GM21423 (cell line): ENCODE data around the gene HSPE1.
"Not testable (repeated sequence)": the region's sequence is repeated elsewhere in the genome, so short reads cannot be mapped to it uniquely, and the experiment has no call there.

Experiments used
- ATAC-seq: cut with Tn5 transposase; IDR thresholded peaks from one replicate; pipeline ENCODE4 v1.9.1; 2021; ENCODE audit warnings: mild to moderate bottlenecking, moderate library complexity; ENCODE audit not compliant: unreplicated experiment

HSPE1 gene

GRCh38 chr2:197498235-197498936, 1.8 kb upstream of the HSPE1 start:
- ATAC-seq = no peak

GRCh38 chr2:197498937-197499593, 1.1 kb upstream of the HSPE1 start:
- peak; percentile 23 for ATAC-seq

- peak; percentile 2 for ATAC-seq
Measured at GRCh38 chr2:197500503-197501131, 438 bp downstream of the HSPE1 start.

GRCh38 chr2:197502201-197502600, 2.0 kb downstream of the HSPE1 start:
- no peak for ATAC-seq

- ATAC-seq = no peak
Measured at GRCh38 chr2:197502685-197503084, 2.5 kb downstream of the HSPE1 start.

- ATAC-seq = no peak
Measured at GRCh38 chr2:197504000-197504399, 3.8 kb downstream of the HSPE1 start.

- ATAC-seq = no peak
Measured at GRCh38 chr2:197504512-197504911, 4.3 kb downstream of the HSPE1 start.

GRCh38 chr2:197506658-197507057, 6.5 kb downstream of the HSPE1 start:
- ATAC-seq = no peak

GRCh38 chr2:197513915-197514314, 13.7 kb downstream of the HSPE1 start:
- no peak for ATAC-seq

GRCh38 chr2:197514754-197515153, 14.6 kb downstream of the HSPE1 start:
- ATAC-seq = no peak

GRCh38 chr2:197515315-197515738, 15.1 kb downstream of the HSPE1 start:
- ATAC-seq = peak; percentile 3

GRCh38 chr2:197515739-197516392, 15.7 kb downstream of the HSPE1 start, which contains the start of gene MOB4:
MOB4 (plus strand) TSS chr2:197516066; CDS start chr2:197516087, 21 bp downstream.
- peak; percentile 94 for ATAC-seq

- ATAC-seq = peak; percentile 10
Measured at GRCh38 chr2:197516393-197516761, 16.2 kb downstream of the HSPE1 start.

- no peak for ATAC-seq
Measured at GRCh38 chr2:197517150-197517549, 17.0 kb downstream of the HSPE1 start.

- ATAC-seq = no peak
Measured at GRCh38 chr2:197538412-197538811, 38.2 kb downstream of the HSPE1 start.

- no peak for ATAC-seq
Measured at GRCh38 chr2:197539734-197540133, 39.6 kb downstream of the HSPE1 start.

- no peak for ATAC-seq
Measured at GRCh38 chr2:197543206-197543605, 43.0 kb downstream of the HSPE1 start.

GRCh38 chr2:197547163-197547900, 47.2 kb downstream of the HSPE1 start:
- ATAC-seq = no peak

GRCh38 chr2:197548582-197548981, 48.4 kb downstream of the HSPE1 start:
- no peak for ATAC-seq

GRCh38 chr2:197551260-197551659, 51.1 kb downstream of the HSPE1 start:
- not testable (repeated sequence) for ATAC-seq
